Keratinocyte (primary cell): ENCODE data around the gene NUDT13. TPM values are rescaled to one million over a fixed set of nuclear protein-coding genes. Genes with fewer than 3 reads are reported as not detected.

Experiments
- DNase-seq: peaks from one replicate; pipeline ENCODE4 v3.0.0-alpha.2; 2011; ENCODE audit warnings: low read depth, missing footprints, low spot score
- FAIRE-seq: peaks from 2 replicates; lab custom pipeline; 2011; peaks lifted over from hg19 to GRCh38; lab: Jason Lieb, UNC
- H2AFZ ChIP-seq: 2 replicates; pipeline ENCODE4 v1.6.0; 2012; ENCODE audit warnings: low read length, control low read depth, inconsistent platforms; ENCODE audit not compliant: control insufficient read depth
- H3K27ac ChIP-seq: 2 replicates; pipeline ENCODE4 v1.5.1; 2011; ENCODE audit warnings: low read length; ENCODE audit not compliant: control insufficient read depth, insufficient read depth
- H3K27me3 ChIP-seq: 3 replicates; pipeline ENCODE4 v1.6.0; 2011; ENCODE audit warnings: low read length; ENCODE audit not compliant: control insufficient read depth, insufficient read depth; ENCODE audit errors: extremely low read depth
- H3K36me3 ChIP-seq, 2 experiments: 2 replicates in 1 of 2; 3 replicates in 1 of 2; pipeline ENCODE4 v1.5.1; 2011; ENCODE audit warnings: low read length in 2 of 2, mild to moderate bottlenecking in 1 of 2; ENCODE audit not compliant: control insufficient read depth in 2 of 2, insufficient read depth in 2 of 2; ENCODE audit errors: extremely low read depth in 1 of 2
- H3K4me1 ChIP-seq: 3 replicates; pipeline ENCODE4 v1.5.1; 2011; ENCODE audit warnings: low read length; ENCODE audit not compliant: control insufficient read depth, insufficient read depth; ENCODE audit errors: extremely low read depth
- H3K4me2 ChIP-seq: 3 replicates; pipeline ENCODE4 v1.6.0; 2011; ENCODE audit warnings: low read depth, low read length; ENCODE audit not compliant: control insufficient read depth, insufficient read depth; ENCODE audit errors: extremely low read depth
- H3K4me3 ChIP-seq, 3 experiments: fragments of 200-600 bp in 1 of 3; sonication (generic) in 1 of 3; 2 replicates in 2 of 3; 3 replicates in 1 of 3; pipeline ENCODE4 v1.5.1; 2011 to 2016; ENCODE audit warnings: low read length in 3 of 3, mild to moderate bottlenecking in 3 of 3, control low read depth in 2 of 3, inconsistent platforms in 1 of 3, low read depth in 1 of 3, mixed read lengths in 1 of 3, mixed run types in 1 of 3, moderate library complexity in 1 of 3; ENCODE audit not compliant: control insufficient read depth in 2 of 3, insufficient read depth in 2 of 3; ENCODE audit errors: extremely low read depth in 1 of 3
- H3K79me2 ChIP-seq: 2 replicates; pipeline ENCODE4 v1.6.0; 2012; ENCODE audit warnings: low read length; ENCODE audit not compliant: control insufficient read depth, insufficient read depth
- H3K9ac ChIP-seq: 3 replicates; pipeline ENCODE4 v1.6.0; 2011; ENCODE audit warnings: low read length; ENCODE audit not compliant: control insufficient read depth, insufficient read depth; ENCODE audit errors: extremely low read depth
- H3K9me1 ChIP-seq: 3 replicates; pipeline ENCODE4 v1.6.0; 2011; ENCODE audit warnings: low read length; ENCODE audit not compliant: control insufficient read depth, insufficient read depth; ENCODE audit errors: extremely low read depth
- H3K9me3 ChIP-seq: 2 replicates; pipeline ENCODE4 v1.5.1; 2012; ENCODE audit warnings: low read depth, low read length; ENCODE audit not compliant: control insufficient read depth
- H4K20me1 ChIP-seq: 3 replicates; pipeline ENCODE4 v1.6.0; 2011; ENCODE audit warnings: low read length; ENCODE audit not compliant: control insufficient read depth, insufficient read depth; ENCODE audit errors: extremely low read depth
- EZH2 ChIP-seq: IDR thresholded peaks from one replicate; pipeline ENCODE4 v1.6.1; 2012; ENCODE audit warnings: inconsistent platforms, mild to moderate bottlenecking, low read length, moderate library complexity
- dilution Hi-C: fragments of 300-500 bp; cut with MboI; formaldehyde crosslinking; loops from one replicate; pipeline ENCODE4 v1.7.0; 2020; ENCODE audit warnings: low sequenced_read_pairs; ENCODE audit not compliant: extremely low pct_ligation_motif_present
- polyA plus RNA-seq, 5 experiments: library from polyadenylated mRNA; depleted of rRNA in 3 of 5; stranded (reverse) in 3 of 5; stranded (forward) in 1 of 5; unstranded in 1 of 5; fragments of >200 nt; gene quantifications; 1 replicate in 1 of 5; 2 replicates in 3 of 5; 3 replicates in 1 of 5; pipeline versions ENCODE4 v1.2.1 to v1.2.3, GENCODE V29; 2011 to 2012; ENCODE audit warnings: missing spikeins in 2 of 5, low read depth in 1 of 5, low replicate concordance in 1 of 5
- TF ChIP-seq, protein P1 (sequence below), 3 experiments: IDR thresholded peaks in 1 of 3; conservative IDR thresholded peaks in 1 of 3; optimal IDR thresholded peaks in 1 of 3; 2 replicates in 2 of 3; 3 replicates in 1 of 3; pipeline versions ENCODE3 to v1.5.1; 2011; ENCODE audit warnings: low read length in 3 of 3, mild to moderate bottlenecking in 3 of 3, moderate library complexity in 2 of 3, control low read depth in 1 of 3, inconsistent platforms in 1 of 3; ENCODE audit not compliant: insufficient read depth in 2 of 3; ENCODE audit errors: extremely low read depth in 1 of 3

The NUDT13 gene
- polyA plus RNA-seq, 1 donor (not counting 4 experiments of a cell fraction or from before 2014, with no cell fraction given) = 2.4 TPM

DNA sequence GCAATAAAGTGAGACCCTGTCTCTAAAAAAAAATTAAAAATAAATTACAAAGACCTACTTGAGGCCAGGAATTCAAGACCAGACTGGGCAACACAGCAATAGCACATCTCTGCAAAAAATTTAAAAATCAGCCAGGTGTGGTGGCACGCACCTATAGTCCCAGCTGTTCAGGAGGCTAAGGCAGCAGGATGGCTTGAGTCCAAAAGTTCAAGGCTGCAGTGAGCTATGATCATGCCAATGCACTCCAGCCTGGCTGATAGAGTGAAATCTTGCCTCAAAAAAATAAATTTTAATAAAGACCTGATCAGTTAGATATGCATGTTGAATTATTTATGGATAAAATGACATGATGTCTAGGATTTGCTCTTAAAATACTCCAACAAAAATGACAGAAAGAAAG lies 48.5 kb upstream of the NUDT13 start:
- Histone ChIP-seq H3K4me2 (no peak overlapping the region), H3K27me3 (no peaks in the 10 kb centered on the region), H4K20me1 (no peaks in the 10 kb centered on the region), H3K9me3 (no peaks in the 10 kb centered on the region), H3K4me1 (peaks cover 4% of the 10 kb centered on the region), H2AFZ (no peak overlapping the region), H3K79me2 (no peaks in the 10 kb centered on the region), H3K9ac (no peak overlapping the region), H3K27ac (no peak overlapping the region), H3K9me1 (no peaks in the 10 kb centered on the region), H3K4me3 (no peak overlapping the region), H3K36me3 (peaks cover 5 to 7% of the 10 kb centered on the region in 2 experiments)
- no peak for DNase-seq
- dilution Hi-C loops = no loop called here
- TF ChIP-seq EZH2 = no peak
- TF ChIP-seq, protein P1, sequence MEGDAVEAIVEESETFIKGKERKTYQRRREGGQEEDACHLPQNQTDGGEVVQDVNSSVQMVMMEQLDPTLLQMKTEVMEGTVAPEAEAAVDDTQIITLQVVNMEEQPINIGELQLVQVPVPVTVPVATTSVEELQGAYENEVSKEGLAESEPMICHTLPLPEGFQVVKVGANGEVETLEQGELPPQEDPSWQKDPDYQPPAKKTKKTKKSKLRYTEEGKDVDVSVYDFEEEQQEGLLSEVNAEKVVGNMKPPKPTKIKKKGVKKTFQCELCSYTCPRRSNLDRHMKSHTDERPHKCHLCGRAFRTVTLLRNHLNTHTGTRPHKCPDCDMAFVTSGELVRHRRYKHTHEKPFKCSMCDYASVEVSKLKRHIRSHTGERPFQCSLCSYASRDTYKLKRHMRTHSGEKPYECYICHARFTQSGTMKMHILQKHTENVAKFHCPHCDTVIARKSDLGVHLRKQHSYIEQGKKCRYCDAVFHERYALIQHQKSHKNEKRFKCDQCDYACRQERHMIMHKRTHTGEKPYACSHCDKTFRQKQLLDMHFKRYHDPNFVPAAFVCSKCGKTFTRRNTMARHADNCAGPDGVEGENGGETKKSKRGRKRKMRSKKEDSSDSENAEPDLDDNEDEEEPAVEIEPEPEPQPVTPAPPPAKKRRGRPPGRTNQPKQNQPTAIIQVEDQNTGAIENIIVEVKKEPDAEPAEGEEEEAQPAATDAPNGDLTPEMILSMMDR (optimal IDR thresholded peaks at IDR 0.05 in 1 of 3, IDR thresholded peaks at IDR 0.05 in 1 of 3, conservative IDR thresholded peaks at IDR 0.05 in 1 of 3; ENCODE audit: extremely low read depth in 1 of 3, insufficient read depth in 2 of 3, low read length in 3 of 3) = no peak
- FAIRE-seq = no peak

DNA sequence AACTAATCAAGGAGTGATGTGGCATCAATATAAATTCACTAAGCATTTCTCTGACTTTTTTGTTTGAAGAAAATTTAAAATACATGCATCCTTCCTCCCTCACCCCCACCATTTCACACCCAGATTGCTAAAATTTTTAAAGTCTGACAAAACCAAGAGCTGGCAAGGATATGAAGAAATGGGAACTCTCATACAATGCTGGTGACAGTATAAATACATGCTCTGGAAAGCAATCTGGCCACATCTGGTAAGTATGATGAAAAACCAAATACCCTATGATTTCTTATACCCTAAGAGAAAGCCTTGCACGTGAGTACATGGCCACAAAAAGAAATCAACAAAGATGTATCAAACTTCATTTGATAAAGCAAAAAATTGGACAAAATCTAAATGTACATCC lies 44.8 kb upstream of the NUDT13 start:
- dilution Hi-C loops = no loop called here
- H3K4me2 ChIP-seq = no peak overlapping the region
- no peak overlapping the region for H3K4me3 ChIP-seq
- H3K27ac ChIP-seq = no peak overlapping the region
- H3K9ac ChIP-seq = no peak overlapping the region
- no peaks in the 10 kb centered on the region for H3K79me2 ChIP-seq
- no peak overlapping the region for H2AFZ ChIP-seq
- FAIRE-seq (no peak), DNase-seq (no peak)
- TF ChIP-seq, protein P1 (optimal IDR thresholded peaks at IDR 0.05 in 1 of 3, IDR thresholded peaks at IDR 0.05 in 1 of 3, conservative IDR thresholded peaks at IDR 0.05 in 1 of 3; ENCODE audit: extremely low read depth in 1 of 3, insufficient read depth in 2 of 3, low read length in 3 of 3) = no peak
- no peak for TF ChIP-seq EZH2
- peaks cover 4% of the 10 kb centered on the region in 2 experiments for H3K36me3 ChIP-seq
- H3K27me3 ChIP-seq = no peaks in the 10 kb centered on the region
- H4K20me1 ChIP-seq = no peaks in the 10 kb centered on the region
- H3K4me1 ChIP-seq = no peaks in the 10 kb centered on the region
- no peaks in the 10 kb centered on the region for H3K9me1 ChIP-seq
- H3K9me3 ChIP-seq = no peaks in the 10 kb centered on the region
